Measurements from ENCODE around the gene TP53. TPM values are rescaled to one million over a fixed set of nuclear protein-coding genes. Genes with fewer than 3 reads are reported as not detected.
A peak's percentile ranks its signal among the peaks of the same experiment; 100 is the strongest.

The TP53 gene
- polyA plus RNA-seq (2013, experiment 1 of 2): 144 TPM
- 143 TPM for polyA plus RNA-seq (2013, experiment 2 of 2)

DNA sequence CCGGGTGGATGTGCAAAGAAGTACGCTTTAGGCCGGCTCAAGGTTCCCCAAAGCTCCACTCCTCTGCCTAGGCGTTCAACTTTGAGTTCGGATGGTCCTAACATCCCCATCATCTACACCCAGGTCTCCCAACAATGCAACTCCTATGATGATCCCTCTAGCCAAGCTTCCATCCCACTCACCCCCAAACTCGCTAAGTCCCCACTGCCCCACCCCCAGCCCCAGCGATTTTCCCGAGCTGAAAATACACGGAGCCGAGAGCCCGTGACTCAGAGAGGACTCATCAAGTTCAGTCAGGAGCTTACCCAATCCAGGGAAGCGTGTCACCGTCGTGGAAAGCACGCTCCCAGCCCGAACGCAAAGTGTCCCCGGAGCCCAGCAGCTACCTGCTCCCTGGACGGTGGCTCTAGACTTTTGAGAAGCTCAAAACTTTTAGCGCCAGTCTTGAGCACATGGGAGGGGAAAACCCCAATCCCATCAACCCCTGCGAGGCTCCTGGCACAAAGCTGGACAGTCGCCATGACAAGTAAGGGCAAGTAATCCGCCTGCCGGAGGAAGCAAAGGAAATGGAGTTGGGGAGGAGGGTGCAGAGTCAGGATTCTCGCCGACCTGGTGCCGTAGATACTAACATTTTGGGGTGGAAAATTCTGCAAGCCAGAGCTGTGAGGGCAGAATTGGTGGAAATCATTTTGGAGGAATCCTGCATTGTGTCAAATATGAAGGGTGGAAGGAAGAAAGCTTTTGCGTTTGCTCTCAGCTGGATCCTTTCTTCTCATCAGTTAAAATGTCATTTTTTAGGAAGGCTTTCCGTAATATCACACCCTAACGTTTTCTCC, at the start of gene TP53:
TP53 (minus strand) TSS at position 419 of the 836 bp plus-strand sequence. CDS start 10,896 bp downstream, outside the sequence.
- peak; percentile 92 for DNase-seq (ENCODE audit: low spot score)
- no peak within 1 kb of the TSS for H2BK12ac ChIP-seq (ENCODE audit: low read length)

GRCh38 chr17:7732981-7733539, 45.8 kb upstream of the TP53 start:
- no CpG with 5 or more reads among the region's 14 CpGs for WGBS, 2 donors (ENCODE audit: extremely low coverage in 2 of 2, insufficient read length in 2 of 2, insufficient replicate concordance in 1 of 2)
- no peak overlapping the region for H2AK5ac ChIP-seq (ENCODE audit: low read depth, low read length)
- no peaks in the 10 kb centered on the region for H3K36me3 ChIP-seq (replicated peaks in 1 of 2; ENCODE audit: control insufficient read depth in 2 of 2, insufficient read depth in 2 of 2, low read length in 2 of 2)
- no peak overlapping the region for H2BK12ac ChIP-seq (ENCODE audit: low read length)
- H3K79me1 ChIP-seq (ENCODE audit: low read depth, low read length): no peaks in the 10 kb centered on the region
- H2BK15ac ChIP-seq (ENCODE audit: low read length): no peak overlapping the region
- no peak overlapping the region for H4K8ac ChIP-seq (ENCODE audit: low read depth, low read length)
- H2BK120ac ChIP-seq (ENCODE audit: low read depth, low read length): no peak overlapping the region
- H3K4me3 ChIP-seq (ENCODE audit: low read length in 2 of 2): peak overlapping the region in 1 of 2 donors; percentile 28
- H3K14ac ChIP-seq (ENCODE audit: low read length): no peak overlapping the region
- DNase-seq (ENCODE audit: low spot score): no peak
- no peak overlapping the region for H3K23ac ChIP-seq (ENCODE audit: low read depth, low read length, poor library complexity)
- H4K91ac ChIP-seq (ENCODE audit: low read depth, low read length, poor library complexity): no peak overlapping the region
- no peak overlapping the region for H3K4me2 ChIP-seq (ENCODE audit: insufficient read depth, low read length, poor library complexity, severe bottlenecking)
- no peak overlapping the region for H3K27ac ChIP-seq (replicated peaks; ENCODE audit: low read length)
- no peak overlapping the region for H3K18ac ChIP-seq (ENCODE audit: low read length)
- H3K9me3 ChIP-seq (replicated peaks in 1 of 2; ENCODE audit: control insufficient read depth in 2 of 2, insufficient read depth in 1 of 2, low read depth in 1 of 2, low read length in 2 of 2): no peaks in the 10 kb centered on the region
- no peak overlapping the region for H3K9ac ChIP-seq (ENCODE audit: low read depth, low read length, poor library complexity)
- peaks cover 0 to 22% (median 0%) of the 10 kb centered on the region in 3 experiments for H3K27me3 ChIP-seq (ENCODE audit: control insufficient read depth in 3 of 3, insufficient read depth in 3 of 3, low read depth in 1 of 3, low read length in 3 of 3)
- no peak overlapping the region for H2BK5ac ChIP-seq (ENCODE audit: low read length)
- H3K4ac ChIP-seq (ENCODE audit: low read length): no peak overlapping the region
- no peaks in the 10 kb centered on the region for H3K4me1 ChIP-seq (ENCODE audit: control insufficient read depth in 2 of 2, insufficient read depth in 1 of 2, low read depth in 1 of 2, low read length in 2 of 2)
- H2AFZ ChIP-seq (ENCODE audit: low read length): no peak overlapping the region

More for the DNA sequence above, at the start of gene TP53:
- Histone ChIP-seq H3K36me3 (replicated peaks in 1 of 2; ENCODE audit: control insufficient read depth in 2 of 2, insufficient read depth in 2 of 2, low read length in 2 of 2) (peaks cover 4 to 46% of the 10 kb centered on the region in 2 donors), H3K4ac (ENCODE audit: low read length) (no peak within 1 kb of the TSS), H3K4me2 (ENCODE audit: insufficient read depth, low read length, poor library complexity, severe bottlenecking) (peak within 1 kb of the TSS; percentile 90), H2AK5ac (ENCODE audit: low read depth, low read length) (peak within 1 kb of the TSS; percentile 49), H3K9ac (ENCODE audit: low read depth, low read length, poor library complexity) (peak within 1 kb of the TSS; percentile 90), H2BK15ac (ENCODE audit: low read length) (peak within 1 kb of the TSS; percentile 84), H2AFZ (ENCODE audit: low read length) (peak within 1 kb of the TSS; percentile 77), H3K4me3 (ENCODE audit: low read length in 2 of 2) (peak within 1 kb of the TSS; percentile 88 to 92), H3K18ac (ENCODE audit: low read length) (peak within 1 kb of the TSS; percentile 95), H3K27ac (replicated peaks; ENCODE audit: low read length) (peak within 1 kb of the TSS; percentile 96), H3K9me3 (replicated peaks in 1 of 2; ENCODE audit: control insufficient read depth in 2 of 2, insufficient read depth in 1 of 2, low read depth in 1 of 2, low read length in 2 of 2) (no peaks in the 10 kb centered on the region), H2BK120ac (ENCODE audit: low read depth, low read length) (no peak within 1 kb of the TSS), H3K4me1 (ENCODE audit: control insufficient read depth in 2 of 2, insufficient read depth in 1 of 2, low read depth in 1 of 2, low read length in 2 of 2) (peaks cover 5 to 13% of the 10 kb centered on the region in 2 donors), H2BK5ac (ENCODE audit: low read length) (peak within 1 kb of the TSS; percentile 94), H3K14ac (ENCODE audit: low read length) (peak within 1 kb of the TSS; percentile 95), H3K79me1 (ENCODE audit: low read depth, low read length) (peaks cover 2% of the 10 kb centered on the region), H3K27me3 (ENCODE audit: control insufficient read depth in 3 of 3, insufficient read depth in 3 of 3, low read depth in 1 of 3, low read length in 3 of 3) (no peaks in the 10 kb centered on the region), H4K91ac (ENCODE audit: low read depth, low read length, poor library complexity) (no peak within 1 kb of the TSS), H3K23ac (ENCODE audit: low read depth, low read length, poor library complexity) (peak within 1 kb of the TSS; percentile 83), H4K8ac (ENCODE audit: low read depth, low read length) (no peak within 1 kb of the TSS)
- no CpG with 5 or more reads among the region's 30 CpGs for WGBS, 2 donors (ENCODE audit: extremely low coverage in 2 of 2, insufficient read length in 2 of 2, insufficient replicate concordance in 1 of 2)

DNA sequence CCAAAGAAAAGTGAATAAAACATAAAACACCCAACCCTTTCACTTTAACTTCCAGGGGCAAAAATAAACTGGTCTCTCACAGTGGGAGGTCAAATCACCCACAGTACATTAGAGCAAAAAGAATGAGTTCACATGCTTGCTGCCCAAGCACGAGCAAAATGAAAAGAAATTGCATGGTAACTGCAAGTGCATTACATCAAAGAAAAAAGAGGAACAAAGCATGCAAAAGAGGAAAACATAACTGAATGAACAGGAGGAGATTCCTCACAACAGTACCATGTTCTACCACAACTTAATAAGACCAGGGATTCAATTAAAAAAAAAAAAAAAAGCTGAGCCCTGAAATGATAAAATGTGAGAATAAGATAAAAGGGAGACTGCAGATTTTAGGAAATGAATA, 42.5 kb upstream of the TP53 start:
- Histone ChIP-seq H3K14ac (ENCODE audit: low read length) (no peak overlapping the region), H3K18ac (ENCODE audit: low read length) (no peak overlapping the region), H3K23ac (ENCODE audit: low read depth, low read length, poor library complexity) (no peak overlapping the region), H2BK5ac (ENCODE audit: low read length) (no peak overlapping the region), H3K79me1 (ENCODE audit: low read depth, low read length) (no peaks in the 10 kb centered on the region), H3K9ac (ENCODE audit: low read depth, low read length, poor library complexity) (no peak overlapping the region), H3K9me3 (replicated peaks in 1 of 2; ENCODE audit: control insufficient read depth in 2 of 2, insufficient read depth in 1 of 2, low read depth in 1 of 2, low read length in 2 of 2) (no peaks in the 10 kb centered on the region), H3K4me3 (ENCODE audit: low read length in 2 of 2) (no peak overlapping the region), H2AFZ (ENCODE audit: low read length) (no peak overlapping the region), H3K4me1 (ENCODE audit: control insufficient read depth in 2 of 2, insufficient read depth in 1 of 2, low read depth in 1 of 2, low read length in 2 of 2) (no peaks in the 10 kb centered on the region), H4K91ac (ENCODE audit: low read depth, low read length, poor library complexity) (no peak overlapping the region), H3K4ac (ENCODE audit: low read length) (no peak overlapping the region), H3K4me2 (ENCODE audit: insufficient read depth, low read length, poor library complexity, severe bottlenecking) (no peak overlapping the region), H3K36me3 (replicated peaks in 1 of 2; ENCODE audit: control insufficient read depth in 2 of 2, insufficient read depth in 2 of 2, low read length in 2 of 2) (no peaks in the 10 kb centered on the region), H2AK5ac (ENCODE audit: low read depth, low read length) (no peak overlapping the region), H2BK15ac (ENCODE audit: low read length) (no peak overlapping the region), H4K8ac (ENCODE audit: low read depth, low read length) (no peak overlapping the region), H3K27me3 (ENCODE audit: control insufficient read depth in 3 of 3, insufficient read depth in 3 of 3, low read depth in 1 of 3, low read length in 3 of 3) (peaks cover 0 to 9% (median 0%) of the 10 kb centered on the region in 3 experiments), H2BK12ac (ENCODE audit: low read length) (no peak overlapping the region), H3K27ac (replicated peaks; ENCODE audit: low read length) (no peak overlapping the region), H2BK120ac (ENCODE audit: low read depth, low read length) (no peak overlapping the region)
- no CpG with 5 or more reads among the region's 1 CpG for WGBS, 2 donors (ENCODE audit: extremely low coverage in 2 of 2, insufficient read length in 2 of 2, insufficient replicate concordance in 1 of 2)
- DNase-seq (ENCODE audit: low spot score): no peak

DNA sequence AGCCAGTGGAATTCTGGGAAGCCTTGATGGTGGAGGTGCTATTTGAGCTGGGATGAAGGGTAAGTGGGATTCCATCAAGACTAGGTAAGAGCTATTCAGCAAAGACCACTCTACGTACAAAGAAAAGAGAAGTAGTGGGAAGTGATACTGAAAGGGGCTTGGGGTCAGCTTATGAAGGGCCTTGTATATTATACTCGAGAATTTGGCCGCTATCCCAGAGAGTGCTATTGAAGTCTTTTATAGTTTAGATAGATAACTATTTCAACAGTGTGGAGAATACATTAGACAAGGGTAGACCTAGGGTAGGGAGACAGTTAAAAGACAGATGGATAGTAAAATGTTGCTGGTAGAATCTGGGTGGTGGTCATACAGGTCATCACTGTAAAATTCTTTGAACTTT, 40.6 kb upstream of the TP53 start:
- Histone ChIP-seq H3K79me1 (ENCODE audit: low read depth, low read length) (no peaks in the 10 kb centered on the region), H2BK12ac (ENCODE audit: low read length) (no peak overlapping the region)

More for the DNA sequence above, 40.6 kb upstream of the TP53 start:
- Histone ChIP-seq H3K36me3 (replicated peaks in 1 of 2; ENCODE audit: control insufficient read depth in 2 of 2, insufficient read depth in 2 of 2, low read length in 2 of 2) (no peaks in the 10 kb centered on the region), H3K4me1 (ENCODE audit: control insufficient read depth in 2 of 2, insufficient read depth in 1 of 2, low read depth in 1 of 2, low read length in 2 of 2) (no peaks in the 10 kb centered on the region), H2BK5ac (ENCODE audit: low read length) (no peak overlapping the region), H3K9ac (ENCODE audit: low read depth, low read length, poor library complexity) (no peak overlapping the region), H2BK120ac (ENCODE audit: low read depth, low read length) (no peak overlapping the region), H3K4me3 (ENCODE audit: low read length in 2 of 2) (no peak overlapping the region), H2AFZ (ENCODE audit: low read length) (no peak overlapping the region), H3K23ac (ENCODE audit: low read depth, low read length, poor library complexity) (no peak overlapping the region), H3K4ac (ENCODE audit: low read length) (no peak overlapping the region), H2AK5ac (ENCODE audit: low read depth, low read length) (no peak overlapping the region), H3K27me3 (ENCODE audit: control insufficient read depth in 3 of 3, insufficient read depth in 3 of 3, low read depth in 1 of 3, low read length in 3 of 3) (no peaks in the 10 kb centered on the region), H3K18ac (ENCODE audit: low read length) (no peak overlapping the region), H3K4me2 (ENCODE audit: insufficient read depth, low read length, poor library complexity, severe bottlenecking) (no peak overlapping the region), H2BK15ac (ENCODE audit: low read length) (no peak overlapping the region), H3K27ac (replicated peaks; ENCODE audit: low read length) (no peak overlapping the region), H3K9me3 (replicated peaks in 1 of 2; ENCODE audit: control insufficient read depth in 2 of 2, insufficient read depth in 1 of 2, low read depth in 1 of 2, low read length in 2 of 2) (no peaks in the 10 kb centered on the region), H3K14ac (ENCODE audit: low read length) (no peak overlapping the region), H4K8ac (ENCODE audit: low read depth, low read length) (no peak overlapping the region), H4K91ac (ENCODE audit: low read depth, low read length, poor library complexity) (no peak overlapping the region)
- no CpG with 5 or more reads among the region's 3 CpGs for WGBS, 2 donors (ENCODE audit: extremely low coverage in 2 of 2, insufficient read length in 2 of 2, insufficient replicate concordance in 1 of 2)
- DNase-seq (ENCODE audit: low spot score): no peak

Measured in neuronal stem cell (in vitro differentiated cells).